ENCODE measurements around the gene LMAN2L.

Gene LMAN2L

DNA sequence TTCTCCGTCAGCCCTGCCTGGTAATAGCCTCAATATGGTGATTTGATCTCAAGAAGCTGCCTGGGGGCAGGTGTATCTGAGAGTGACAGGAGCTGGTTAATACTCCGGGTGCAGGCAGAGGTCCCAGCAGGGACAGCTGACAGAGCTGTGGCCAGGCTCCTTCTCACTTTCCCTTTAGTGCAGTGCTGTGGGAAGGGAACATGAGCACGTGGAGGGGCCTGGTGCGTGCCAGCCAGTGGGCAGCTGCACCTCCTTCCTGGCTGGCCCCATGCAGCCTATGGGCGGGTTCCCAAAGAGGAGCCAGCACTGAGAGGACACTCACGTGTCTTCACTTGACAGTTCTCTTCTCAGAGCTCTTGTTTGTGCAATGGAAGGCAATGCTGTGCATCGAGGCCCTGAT lies 29.9 kb upstream of the LMAN2L start:
- FAIRE-seq (no peak), DNase-seq (ENCODE audit: insufficient read length) (no peak)
- TF ChIP-seq TAF1 (IDR thresholded peaks at IDR 0.05; ENCODE audit: borderline replicate concordance, low read depth, low read length) (no peak), POLR2A (IDR thresholded peaks at IDR 0.05; ENCODE audit: low read depth, low read length) (no peak), POLR2AphosphoS5 (IDR thresholded peaks at IDR 0.05; ENCODE audit: low read depth, low read length) (no peak)

DNA sequence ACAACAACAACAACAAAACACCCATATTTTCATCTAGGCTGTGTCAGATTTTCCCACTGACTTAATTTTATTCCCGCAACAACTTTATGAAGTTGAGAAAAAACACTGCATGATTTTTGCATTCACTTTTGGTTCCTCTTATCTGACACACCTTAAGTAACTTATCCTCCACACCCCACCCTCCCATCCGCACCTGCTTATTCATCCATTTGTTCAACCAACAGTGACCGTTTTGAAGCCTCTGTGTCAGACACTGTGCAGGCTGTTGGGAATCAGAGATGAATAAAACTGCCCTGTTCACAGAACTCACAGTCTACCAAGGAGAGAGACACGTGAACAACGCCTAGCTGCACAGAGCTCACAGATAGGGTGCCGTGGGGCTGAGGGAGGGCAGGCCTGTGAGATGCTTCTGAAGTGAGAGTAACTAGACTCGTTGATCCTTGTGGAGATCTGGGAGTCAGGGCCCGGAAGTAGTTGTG lies 28.3 kb upstream of the LMAN2L start:
- FAIRE-seq (peak; percentile 79), DNase-seq (ENCODE audit: insufficient read length) (no peak)
- TF ChIP-seq POLR2A (IDR thresholded peaks at IDR 0.05; ENCODE audit: low read depth, low read length) (no peak), TAF1 (IDR thresholded peaks at IDR 0.05; ENCODE audit: borderline replicate concordance, low read depth, low read length) (no peak), POLR2AphosphoS5 (IDR thresholded peaks at IDR 0.05; ENCODE audit: low read depth, low read length) (no peak)

- no peak for DNase-seq (ENCODE audit: insufficient read length)
- TF ChIP-seq POLR2A (IDR thresholded peaks at IDR 0.05; ENCODE audit: low read depth, low read length) (no peak), TAF1 (IDR thresholded peaks at IDR 0.05; ENCODE audit: borderline replicate concordance, low read depth, low read length) (no peak), POLR2AphosphoS5 (IDR thresholded peaks at IDR 0.05; ENCODE audit: low read depth, low read length) (no peak)
- no peak for FAIRE-seq
Observed at GRCh38 chr2:96767135-96767871, 27.4 kb upstream of the LMAN2L start.

DNA sequence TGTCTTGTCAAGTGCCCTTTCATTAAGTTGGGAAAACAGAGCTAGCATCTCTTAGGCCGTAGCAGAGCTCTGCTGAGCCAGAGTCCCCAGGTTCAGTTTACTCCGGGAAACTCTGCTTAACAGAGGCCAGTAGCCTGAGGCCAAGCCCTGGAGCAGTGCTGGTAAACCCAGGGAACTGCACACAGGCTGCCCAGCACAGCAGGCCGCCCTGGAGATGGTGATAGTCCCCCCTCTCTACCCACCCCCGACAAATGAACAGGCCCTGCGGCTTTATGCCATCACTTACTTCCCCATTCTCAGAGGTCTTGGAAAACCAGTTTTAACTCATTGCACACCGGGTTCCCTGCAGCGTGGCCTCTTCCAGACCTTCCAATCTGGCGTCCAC lies 24.4 kb upstream of the LMAN2L start:
- TF ChIP-seq POLR2A (IDR thresholded peaks at IDR 0.05; ENCODE audit: low read depth, low read length) (no peak), POLR2AphosphoS5 (IDR thresholded peaks at IDR 0.05; ENCODE audit: low read depth, low read length) (no peak)
- DNase-seq (ENCODE audit: insufficient read length) (no peak), FAIRE-seq (no peak)

DNA sequence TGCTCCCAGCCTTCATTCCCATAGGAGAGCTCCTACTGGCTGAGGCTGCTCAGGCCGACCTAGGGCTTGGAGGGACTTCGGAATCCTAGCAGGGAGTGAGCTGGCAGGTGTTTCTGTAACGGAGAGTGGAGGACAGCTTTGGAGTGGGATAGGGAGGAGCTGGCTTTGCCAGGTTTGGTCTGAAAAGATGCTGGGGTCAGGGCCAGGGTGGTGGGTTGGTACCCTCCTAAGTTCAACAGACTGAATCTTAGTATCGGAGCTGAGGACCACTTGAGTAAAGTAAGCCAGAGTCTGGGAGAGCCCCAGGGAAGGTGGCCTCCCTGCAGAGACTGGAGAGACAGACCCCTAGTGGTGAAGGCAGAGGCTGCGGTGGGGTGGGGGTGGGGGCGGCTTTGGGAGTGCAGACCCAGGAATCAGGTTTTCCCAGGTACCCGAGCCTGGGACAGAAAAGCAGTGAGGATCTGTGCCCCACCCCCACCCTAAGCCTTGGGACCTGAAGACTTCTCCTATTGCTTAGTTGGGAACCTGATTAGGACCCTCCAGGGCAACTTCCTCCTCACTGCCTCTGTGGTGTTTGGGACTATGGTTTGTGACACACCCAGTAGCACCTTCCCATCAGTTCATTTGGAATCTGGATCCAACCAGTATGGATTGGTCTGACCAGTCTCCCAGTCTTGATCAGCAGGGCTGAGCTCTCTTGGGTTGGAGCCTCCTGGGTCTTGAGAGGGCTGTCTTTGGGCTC lies 23.8 kb upstream of the LMAN2L start:
- TF ChIP-seq POLR2A (IDR thresholded peaks at IDR 0.05; ENCODE audit: low read depth, low read length): no peak
- no peak for TF ChIP-seq TAF1 (IDR thresholded peaks at IDR 0.05; ENCODE audit: borderline replicate concordance, low read depth, low read length)
- no peak for TF ChIP-seq POLR2AphosphoS5 (IDR thresholded peaks at IDR 0.05; ENCODE audit: low read depth, low read length)
- FAIRE-seq: no peak
- peak; percentile 63 for DNase-seq (ENCODE audit: insufficient read length)

DNA sequence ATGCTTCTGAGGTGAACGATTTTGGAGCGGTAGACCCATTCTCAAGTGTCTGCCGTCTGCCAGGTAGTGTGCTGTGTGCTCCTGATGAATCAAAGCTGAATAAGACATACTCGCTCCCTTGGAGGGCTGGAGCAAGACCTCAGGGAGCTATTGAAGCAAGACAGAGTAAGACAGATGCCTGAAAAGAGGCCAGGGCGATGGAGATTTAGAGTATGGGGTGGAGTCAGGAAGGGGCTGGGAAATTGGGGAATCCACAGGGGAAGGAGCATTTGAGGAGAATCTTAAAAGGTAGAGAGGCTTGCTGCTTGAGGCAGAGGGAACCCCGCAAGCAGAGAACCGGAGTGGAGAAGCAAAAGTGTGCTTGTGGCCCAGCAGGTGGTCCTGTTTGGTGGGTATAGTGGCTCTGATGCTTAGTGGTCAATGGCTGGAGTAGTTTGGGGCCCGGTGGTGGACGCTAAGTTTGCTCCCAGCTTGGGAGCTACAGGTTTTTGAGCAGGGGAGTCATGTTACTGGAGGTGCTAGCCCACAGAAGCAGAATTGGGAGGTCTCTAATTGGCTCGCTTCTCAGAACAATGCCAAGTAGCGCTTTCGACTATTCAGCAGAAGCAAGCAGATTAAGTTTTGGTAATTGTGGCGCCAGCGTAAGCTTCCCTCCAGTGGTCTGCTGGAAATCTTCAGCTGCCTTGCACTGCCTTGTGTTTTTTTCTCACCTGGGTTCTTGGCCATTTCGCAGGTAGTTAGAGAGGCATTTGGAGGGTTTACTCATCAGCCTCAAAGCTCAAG lies 22.9 kb upstream of the LMAN2L start:
- FAIRE-seq (peak; percentile 83), DNase-seq (ENCODE audit: insufficient read length) (no peak)
- no peak for TF ChIP-seq POLR2A (IDR thresholded peaks at IDR 0.05; ENCODE audit: low read depth, low read length)

DNA sequence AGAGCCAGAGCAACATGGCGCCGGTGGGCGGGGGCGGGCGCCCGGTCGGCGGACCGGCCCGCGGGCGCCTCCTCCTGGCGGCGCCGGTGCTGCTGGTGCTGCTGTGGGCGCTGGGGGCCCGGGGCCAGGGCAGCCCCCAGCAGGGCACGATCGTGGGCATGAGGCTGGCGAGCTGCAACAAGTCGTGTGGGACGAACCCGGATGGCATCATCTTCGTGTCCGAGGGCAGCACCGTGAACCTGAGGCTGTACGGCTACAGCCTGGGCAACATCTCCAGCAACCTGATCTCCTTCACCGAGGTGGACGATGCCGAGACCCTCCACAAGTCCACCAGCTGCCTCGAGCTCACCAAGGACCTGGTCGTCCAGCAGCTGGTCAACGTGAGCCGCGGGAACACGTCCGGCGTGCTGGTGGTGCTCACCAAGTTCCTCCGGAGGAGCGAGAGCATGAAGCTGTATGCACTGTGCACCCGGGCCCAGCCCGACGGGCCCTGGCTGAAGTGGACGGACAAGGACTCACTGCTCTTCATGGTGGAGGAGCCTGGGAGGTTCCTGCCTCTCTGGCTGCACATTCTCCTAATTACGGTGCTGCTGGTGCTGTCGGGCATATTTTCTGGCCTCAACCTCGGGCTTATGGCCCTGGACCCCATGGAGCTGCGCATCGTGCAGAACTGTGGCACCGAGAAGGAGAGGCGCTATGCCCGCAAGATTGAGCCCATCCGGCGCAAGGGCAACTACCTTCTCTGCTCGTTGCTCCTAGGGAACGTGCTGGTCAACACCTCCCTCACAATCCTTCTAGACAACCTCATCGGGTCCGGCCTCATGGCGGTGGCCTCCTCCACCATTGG lies 21.3 kb upstream of the LMAN2L start:
- FAIRE-seq (peak; percentile 9), DNase-seq (ENCODE audit: insufficient read length) (no peak)
- TF ChIP-seq POLR2A (IDR thresholded peaks at IDR 0.05; ENCODE audit: low read depth, low read length): no peak
- no peak for TF ChIP-seq POLR2AphosphoS5 (IDR thresholded peaks at IDR 0.05; ENCODE audit: low read depth, low read length)
- TF ChIP-seq TAF1 (IDR thresholded peaks at IDR 0.05; ENCODE audit: borderline replicate concordance, low read depth, low read length): no peak

DNA sequence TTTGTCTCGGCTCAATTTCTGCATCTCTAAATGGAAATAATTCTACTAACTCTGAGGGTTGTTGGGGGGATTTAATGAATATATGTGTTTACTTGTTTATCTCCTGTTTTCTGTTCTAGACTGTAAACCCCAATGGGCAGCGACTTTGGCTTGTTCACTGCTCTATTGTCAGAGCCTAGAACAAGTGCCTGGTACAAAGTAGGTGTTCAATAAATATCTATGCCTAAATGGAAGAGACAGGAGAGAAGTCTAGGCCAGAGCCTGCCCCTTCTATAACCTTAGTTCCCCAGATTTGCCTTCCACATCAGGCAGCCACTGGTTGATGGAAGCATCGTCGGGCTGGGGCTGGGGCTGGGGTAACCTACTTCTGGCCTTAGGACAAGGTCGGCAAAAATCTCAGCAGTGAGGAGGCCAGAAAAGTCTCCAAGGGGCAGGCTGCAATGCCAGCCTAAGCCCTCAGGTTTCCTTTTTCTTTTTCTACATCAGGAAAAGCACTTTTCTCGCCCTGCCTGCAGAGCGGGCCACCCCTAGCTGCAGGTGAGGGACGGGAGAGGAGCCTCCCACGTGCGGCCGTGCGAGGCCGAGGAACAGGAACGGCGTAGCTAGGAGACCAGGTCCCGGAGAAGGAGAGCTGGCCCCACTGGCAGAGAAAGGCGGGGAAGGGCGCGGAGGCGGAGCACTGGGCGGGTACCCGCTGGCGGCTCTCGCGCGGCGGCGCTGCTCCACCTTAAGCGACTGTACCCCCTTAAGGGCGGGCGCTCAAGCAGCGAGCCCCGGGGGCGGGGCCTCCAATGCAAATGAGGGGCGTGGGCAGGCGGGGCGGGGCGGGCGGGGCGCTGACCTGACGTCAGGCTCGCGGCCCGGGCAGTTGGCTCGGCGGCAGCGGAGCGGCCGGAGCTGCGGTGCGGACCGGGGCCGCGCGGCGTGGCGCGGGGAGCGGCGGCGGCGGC lies 20.4 kb upstream of the LMAN2L start, which contains the start of gene CNNM4:
TSS of gene CNNM4 (plus strand) at position 867 of the 950 bp plus-strand sequence. CDS start 98 bp downstream, outside the sequence.
- 0 out of 2 replicates have a peak, but pooled peaks have one; percentile 36 for TF ChIP-seq POLR2AphosphoS5 (IDR thresholded peaks at IDR 0.05; ENCODE audit: low read depth, low read length)
- no peak; the same call in 1 of the 2 replicates for TF ChIP-seq TAF1 (IDR thresholded peaks at IDR 0.05; ENCODE audit: borderline replicate concordance, low read depth, low read length)
- TF ChIP-seq POLR2A (IDR thresholded peaks at IDR 0.05; ENCODE audit: low read depth, low read length): peak; percentile 86; the same call in 1 of the 2 replicates
- peak; percentile 90 for DNase-seq (ENCODE audit: insufficient read length)
- FAIRE-seq: peak; percentile 78

- no peak for DNase-seq (ENCODE audit: insufficient read length)
- FAIRE-seq: no peak
- TF ChIP-seq TAF1 (IDR thresholded peaks at IDR 0.05; ENCODE audit: borderline replicate concordance, low read depth, low read length) (no peak), POLR2A (IDR thresholded peaks at IDR 0.05; ENCODE audit: low read depth, low read length) (no peak), POLR2AphosphoS5 (IDR thresholded peaks at IDR 0.05; ENCODE audit: low read depth, low read length) (no peak)
Observed at GRCh38 chr2:96759548-96759947, 19.7 kb upstream of the LMAN2L start.

DNA sequence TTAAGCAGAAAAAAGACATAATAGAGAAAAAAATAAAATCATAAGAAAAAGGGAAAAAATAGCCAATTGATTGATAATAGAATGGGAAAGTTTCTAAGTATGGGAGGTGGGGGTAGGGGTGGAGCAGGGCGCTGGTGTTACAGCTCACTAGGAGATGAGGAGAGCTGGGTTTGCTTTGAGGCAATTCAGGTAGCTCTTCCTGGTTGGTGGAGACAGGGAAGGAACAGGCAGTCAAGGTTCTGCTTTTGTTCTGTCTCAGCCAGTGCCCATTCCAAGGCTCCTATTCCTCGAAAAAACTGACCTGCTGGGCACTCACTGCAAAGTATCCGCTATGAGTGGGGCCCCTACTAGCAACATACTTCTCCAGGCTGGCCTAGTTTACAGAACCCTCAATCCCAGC lies 19.1 kb upstream of the LMAN2L start:
- DNase-seq (ENCODE audit: insufficient read length) (no peak), FAIRE-seq (no peak)
- TF ChIP-seq POLR2A (IDR thresholded peaks at IDR 0.05; ENCODE audit: low read depth, low read length) (no peak), POLR2AphosphoS5 (IDR thresholded peaks at IDR 0.05; ENCODE audit: low read depth, low read length) (no peak), TAF1 (IDR thresholded peaks at IDR 0.05; ENCODE audit: borderline replicate concordance, low read depth, low read length) (no peak)

All from GM12892 (cell line).